ENCODE measurements around the gene TMEM184B. TPM values are rescaled to one million over a fixed set of nuclear protein-coding genes. Genes with fewer than 3 reads are reported as not detected.
A peak's percentile ranks its signal among the peaks of the same experiment; 100 is the strongest.
"Not testable (repeated sequence)": the region's sequence is repeated elsewhere in the genome, so short reads cannot be mapped to it uniquely, and the experiment has no call there.

TMEM184B gene
- total RNA-seq, 1 donor from 2014 or later = 33.1 TPM

DNA sequence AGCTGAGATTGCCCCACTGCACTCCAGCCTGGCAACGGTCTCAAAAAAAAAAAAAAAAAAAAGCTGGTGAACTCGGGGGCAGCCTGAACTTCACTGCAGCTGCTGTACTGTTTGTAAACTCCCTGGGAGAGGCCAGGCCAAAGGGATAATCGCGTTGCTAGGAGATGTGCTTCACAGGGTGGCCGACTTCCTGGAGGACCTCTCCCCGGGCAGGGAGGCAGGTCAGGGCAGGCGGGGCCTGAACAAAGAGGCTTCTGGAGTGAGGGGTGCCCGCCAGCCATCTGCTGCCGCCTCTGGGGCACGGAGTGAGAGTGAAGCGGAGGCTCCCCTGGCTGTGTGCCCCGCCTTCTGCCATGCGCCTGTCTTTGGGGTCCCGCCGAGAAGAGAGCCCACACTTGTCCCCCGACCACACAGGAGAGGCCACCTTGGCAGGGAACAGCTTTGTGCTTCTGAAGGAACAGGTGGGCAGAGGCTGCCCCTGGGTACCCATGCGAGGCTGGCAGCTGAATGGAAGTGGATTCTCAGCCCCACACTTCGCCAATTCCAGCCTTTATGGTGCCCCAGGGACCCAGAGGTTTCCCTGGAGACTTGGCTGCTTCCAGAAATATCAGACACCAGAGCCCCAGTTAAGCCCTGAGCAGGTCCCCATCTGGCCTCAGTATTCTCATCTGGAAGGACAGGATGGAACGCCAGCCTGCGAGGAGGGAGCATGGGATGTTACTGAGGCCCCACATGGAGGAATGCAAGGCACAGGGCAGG lies 29.6 kb downstream of the TMEM184B start:
- Mint-ChIP-seq H3K27me3 (no peaks in the 10 kb centered on the region), H3K4me3 (no peak overlapping the region), H3K27ac (no peak overlapping the region), H3K9me3 (no peaks in the 10 kb centered on the region), H3K36me3 (ENCODE audit: low read depth) (peaks cover 18% of the 10 kb centered on the region), H3K4me1 (peaks cover 3% of the 10 kb centered on the region)
- intact Hi-C loops (cut with micrococcal nuclease) = no loop called here
- DNase-seq = no peak

DNA sequence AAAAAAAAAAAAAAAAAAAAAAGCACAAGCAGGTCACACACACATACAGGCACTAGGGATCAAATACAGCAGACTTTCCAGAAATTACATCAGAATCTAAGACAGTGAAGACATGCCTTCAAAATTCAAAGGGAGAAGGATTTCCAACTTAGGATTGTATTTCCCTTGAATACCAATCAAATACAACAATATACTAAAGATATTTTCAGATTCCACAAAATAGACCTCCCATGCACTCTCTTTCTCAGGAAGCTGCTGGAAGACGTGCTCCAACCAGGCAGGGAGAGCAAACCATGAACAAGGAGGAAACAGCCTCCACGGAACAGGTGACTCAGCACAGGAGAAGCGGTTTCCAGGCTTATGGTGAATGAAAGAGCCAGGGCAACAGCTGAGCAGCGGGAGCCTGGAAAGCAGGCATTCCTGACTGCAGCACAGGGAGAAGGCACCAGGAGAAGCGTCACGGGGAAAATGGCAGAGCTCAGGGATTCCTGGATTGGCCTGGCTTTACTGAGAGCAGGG lies 32.0 kb downstream of the TMEM184B start:
- H3K4me3 Mint-ChIP-seq = no peak overlapping the region
- no peak for DNase-seq
- intact Hi-C loops (cut with micrococcal nuclease) = no loop called here
- no peaks in the 10 kb centered on the region for H3K9me3 Mint-ChIP-seq
- H3K27me3 Mint-ChIP-seq = no peaks in the 10 kb centered on the region
- peaks cover 3% of the 10 kb centered on the region for H3K4me1 Mint-ChIP-seq
- no peak overlapping the region for H3K27ac Mint-ChIP-seq
- peaks cover 18% of the 10 kb centered on the region for H3K36me3 Mint-ChIP-seq (ENCODE audit: low read depth)

GRCh38 chr22:38239101-38239761 lies 33.6 kb downstream of the TMEM184B start:
- Mint-ChIP-seq H3K27me3 (no peaks in the 10 kb centered on the region), H3K4me1 (peaks cover 3% of the 10 kb centered on the region), H3K36me3 (ENCODE audit: low read depth) (peaks cover 21% of the 10 kb centered on the region), H3K27ac (no peak overlapping the region), H3K9me3 (no peaks in the 10 kb centered on the region), H3K4me3 (no peak overlapping the region)
- DNase-seq = no peak
- intact Hi-C loops (cut with micrococcal nuclease) = no loop called here

GRCh38 chr22:38238519-38239071 lies 34.2 kb downstream of the TMEM184B start:
- H3K9me3 Mint-ChIP-seq = no peaks in the 10 kb centered on the region
- H3K4me1 Mint-ChIP-seq = peaks cover 3% of the 10 kb centered on the region
- no peaks in the 10 kb centered on the region for H3K27me3 Mint-ChIP-seq
- H3K36me3 Mint-ChIP-seq (ENCODE audit: low read depth) = peaks cover 15% of the 10 kb centered on the region
- H3K4me3 Mint-ChIP-seq = no peak overlapping the region
- DNase-seq = no peak
- intact Hi-C loops (cut with micrococcal nuclease) = no loop called here
- no peak overlapping the region for H3K27ac Mint-ChIP-seq

- no peak for DNase-seq
- H3K4me3 Mint-ChIP-seq = no peak overlapping the region
- peaks cover 13% of the 10 kb centered on the region for H3K36me3 Mint-ChIP-seq (ENCODE audit: low read depth)
- H3K27me3 Mint-ChIP-seq = no peaks in the 10 kb centered on the region
- intact Hi-C loops (cut with micrococcal nuclease) = no loop called here
- H3K4me1 Mint-ChIP-seq = peaks cover 3% of the 10 kb centered on the region
- no peak overlapping the region for H3K27ac Mint-ChIP-seq
- H3K9me3 Mint-ChIP-seq = no peaks in the 10 kb centered on the region
Measured at GRCh38 chr22:38236786-38237185, 36.0 kb downstream of the TMEM184B start.

DNA sequence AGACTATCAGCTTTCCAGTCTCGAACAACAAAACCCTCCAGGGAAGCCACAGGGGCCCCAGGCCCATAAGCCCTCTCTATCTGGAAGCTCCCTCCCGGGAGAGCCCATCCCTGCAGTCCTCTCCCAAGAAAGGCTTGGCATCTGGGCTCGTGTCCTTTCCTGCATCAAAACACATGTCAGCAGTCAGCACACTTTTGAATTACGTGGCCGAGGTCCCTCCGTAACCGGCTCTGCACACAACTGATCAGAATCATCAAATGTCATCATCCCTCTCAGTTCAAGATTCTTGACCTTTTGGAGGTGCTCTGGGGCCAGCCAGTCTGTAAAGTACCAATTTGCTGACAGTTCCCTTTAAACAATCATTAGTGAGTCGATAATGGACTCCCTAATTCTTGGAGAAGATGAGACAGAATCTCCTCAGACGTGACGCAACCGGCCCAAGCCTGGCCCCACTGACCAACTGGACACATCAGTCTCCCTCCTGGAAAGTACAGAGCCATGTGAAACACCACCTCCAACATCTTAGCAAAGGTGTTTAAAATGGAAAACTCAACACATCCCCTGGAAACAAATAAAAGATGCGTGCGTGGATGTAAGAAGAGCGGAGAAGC lies 37.5 kb downstream of the TMEM184B start:
- H3K4me1 Mint-ChIP-seq = peaks cover 2% of the 10 kb centered on the region
- H3K4me3 Mint-ChIP-seq = no peak overlapping the region
- no peak overlapping the region for H3K27ac Mint-ChIP-seq
- intact Hi-C loops (cut with micrococcal nuclease) = no loop called here
- no peak for DNase-seq
- peaks cover 17% of the 10 kb centered on the region for H3K36me3 Mint-ChIP-seq (ENCODE audit: low read depth)
- H3K9me3 Mint-ChIP-seq = no peaks in the 10 kb centered on the region
- H3K27me3 Mint-ChIP-seq = no peaks in the 10 kb centered on the region

DNA sequence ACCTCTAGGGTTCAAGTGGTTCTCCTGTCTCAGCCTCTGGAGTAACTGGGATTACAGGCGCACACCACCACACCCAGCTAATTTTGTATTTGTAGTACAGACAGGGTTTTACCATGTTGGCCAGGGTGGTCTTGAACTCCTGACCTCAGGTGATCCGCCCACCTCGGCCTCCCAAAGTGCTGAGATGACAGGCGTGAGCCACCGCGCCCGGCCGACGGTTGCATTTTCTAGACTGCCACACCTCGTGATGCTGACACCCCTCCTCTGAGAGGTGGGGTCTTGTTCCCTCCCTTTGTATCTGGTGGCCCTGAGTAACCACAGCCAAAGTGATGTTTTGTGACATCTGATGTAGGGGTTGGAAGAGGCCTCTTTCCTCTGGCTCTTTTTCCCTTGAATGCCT lies 39.0 kb downstream of the TMEM184B start:
- H3K4me1 Mint-ChIP-seq; intact Hi-C loops (cut with micrococcal nuclease); H3K27ac Mint-ChIP-seq; H3K4me3 Mint-ChIP-seq; DNase-seq; H3K27me3 Mint-ChIP-seq; H3K9me3 Mint-ChIP-seq: not testable (repeated sequence)
- H3K36me3 Mint-ChIP-seq (ENCODE audit: low read depth) = peaks cover 21% of the 10 kb centered on the region

DNA sequence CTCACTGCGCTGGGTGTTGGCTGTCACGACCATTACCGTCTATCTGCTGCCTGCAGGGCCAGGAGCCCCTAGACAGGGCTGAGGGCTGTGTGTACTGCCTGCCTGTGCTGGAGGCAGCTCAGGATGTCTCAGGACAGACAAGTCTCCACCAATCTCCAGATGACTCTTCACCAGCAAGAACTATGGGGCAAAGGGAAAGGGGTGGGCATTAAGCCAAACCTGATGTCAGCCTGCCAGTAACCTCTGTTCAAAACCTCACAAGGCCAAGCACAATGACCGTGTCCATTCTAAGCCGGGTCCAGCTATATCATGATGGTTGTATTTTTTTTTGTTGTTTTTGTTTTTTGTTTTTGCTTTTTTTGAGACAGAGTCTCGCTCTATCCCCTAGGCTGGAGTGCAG lies 39.4 kb downstream of the TMEM184B start:
- Mint-ChIP-seq H3K4me3 (no peak overlapping the region), H3K36me3 (ENCODE audit: low read depth) (peaks cover 24% of the 10 kb centered on the region), H3K4me1 (peaks cover 2% of the 10 kb centered on the region), H3K27me3 (no peaks in the 10 kb centered on the region), H3K9me3 (no peaks in the 10 kb centered on the region), H3K27ac (peak overlapping the region; percentile 24)
- intact Hi-C loops (cut with micrococcal nuclease) = no loop called here
- DNase-seq = no peak

GRCh38 chr22:38232196-38232595 lies 40.6 kb downstream of the TMEM184B start:
- DNase-seq = no peak
- H3K36me3 Mint-ChIP-seq (ENCODE audit: low read depth) = peaks cover 24% of the 10 kb centered on the region
- no peaks in the 10 kb centered on the region for H3K27me3 Mint-ChIP-seq
- H3K9me3 Mint-ChIP-seq = no peaks in the 10 kb centered on the region
- no peak overlapping the region for H3K4me3 Mint-ChIP-seq
- intact Hi-C loops (cut with micrococcal nuclease) = no loop called here
- H3K4me1 Mint-ChIP-seq = peaks cover 2% of the 10 kb centered on the region
- no peak overlapping the region for H3K27ac Mint-ChIP-seq

GRCh38 chr22:38230916-38231315 lies 41.9 kb downstream of the TMEM184B start:
- DNase-seq = no peak
- H3K4me1 Mint-ChIP-seq = peaks cover 2% of the 10 kb centered on the region
- H3K4me3 Mint-ChIP-seq = no peak overlapping the region
- intact Hi-C loops (cut with micrococcal nuclease) = no loop called here
- H3K27me3 Mint-ChIP-seq = no peaks in the 10 kb centered on the region
- no peak overlapping the region for H3K27ac Mint-ChIP-seq
- no peaks in the 10 kb centered on the region for H3K9me3 Mint-ChIP-seq
- H3K36me3 Mint-ChIP-seq (ENCODE audit: low read depth) = peaks cover 20% of the 10 kb centered on the region

DNA sequence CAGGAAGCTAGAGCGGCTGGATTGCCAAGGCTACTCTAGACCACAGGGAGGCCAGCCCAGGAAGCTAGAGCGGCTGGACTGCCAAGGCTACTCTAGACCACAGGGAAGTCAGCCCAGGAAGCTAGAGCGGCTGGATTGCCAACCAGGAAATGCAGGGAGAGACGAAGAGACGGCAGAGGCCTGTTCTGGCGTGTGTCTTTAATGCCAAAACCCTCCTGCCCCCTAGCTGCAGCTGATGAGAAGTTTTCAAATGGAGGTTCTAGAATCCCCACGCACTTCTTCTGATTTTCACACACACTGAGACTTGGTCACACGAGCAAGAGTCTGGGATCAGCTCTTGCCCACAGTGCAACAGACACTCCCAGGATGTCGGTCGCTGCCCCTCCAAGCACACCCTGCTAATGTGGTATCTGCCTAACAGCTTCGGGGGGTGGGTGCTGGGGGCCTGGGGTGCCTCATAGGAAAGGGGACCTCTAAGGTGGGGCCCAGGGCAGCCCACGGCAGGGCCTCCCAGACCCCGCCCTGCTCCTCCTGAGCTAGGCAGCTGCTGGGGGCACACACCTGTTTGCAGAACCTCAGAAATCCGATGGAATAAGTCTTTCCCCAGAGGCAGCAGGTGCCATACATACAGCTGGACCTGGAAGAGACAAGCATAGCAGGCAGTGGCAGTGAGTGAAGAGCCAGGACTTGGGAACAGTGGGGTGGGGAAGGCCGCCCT lies 42.5 kb downstream of the TMEM184B start:
- Mint-ChIP-seq H3K4me3 (no peak overlapping the region), H3K36me3 (ENCODE audit: low read depth) (peaks cover 20% of the 10 kb centered on the region), H3K27me3 (no peaks in the 10 kb centered on the region), H3K27ac (no peak overlapping the region), H3K9me3 (no peaks in the 10 kb centered on the region), H3K4me1 (peaks cover 2% of the 10 kb centered on the region)
- peak; percentile 68 for DNase-seq
- intact Hi-C loops (cut with micrococcal nuclease) = no loop called here

- intact Hi-C loops (cut with micrococcal nuclease) = no loop called here
- H3K4me3 Mint-ChIP-seq = no peak overlapping the region
- no peak for DNase-seq
- peaks cover 2% of the 10 kb centered on the region for H3K4me1 Mint-ChIP-seq
- H3K36me3 Mint-ChIP-seq (ENCODE audit: low read depth) = peaks cover 16% of the 10 kb centered on the region
- H3K27ac Mint-ChIP-seq = no peak overlapping the region
- no peaks in the 10 kb centered on the region for H3K9me3 Mint-ChIP-seq
- H3K27me3 Mint-ChIP-seq = no peaks in the 10 kb centered on the region
Measured at GRCh38 chr22:38228873-38229740, 43.7 kb downstream of the TMEM184B start.

All from activated CD4-positive, alpha-beta T cell treated with anti-CD3 and anti-CD28 coated beads, Interleukin-2, amount 10 ng/mL, durations not matched to agents 24 days and 14 days (primary cell).